WTC11 (cell line): ENCODE data around the gene CGB2. TPM values are rescaled to one million over a fixed set of nuclear protein-coding genes. Genes with fewer than 3 reads are reported as not detected.
"Not testable (repeated sequence)": the region's sequence is repeated elsewhere in the genome, so short reads cannot be mapped to it uniquely, and the experiment has no call there.

Experiments
- ATAC-seq: fragments of 200-7000 bp; cut with Tn5 transposase; 2 replicates; pipeline ENCODE4 v1.10.0; 2021; ENCODE audit warnings: mild to moderate bottlenecking, moderate library complexity
- CTCF ChIA-PET: fragments of 300-600 bp; sonication (Branson Sonifier 250); formaldehyde crosslinking; loops from one replicate; lab custom pipeline; 2021; ENCODE audit warnings: antibody characterized with exemption; lab: Charles Lee
- POLR2A ChIA-PET: fragments of 350-600 bp; sonication (Branson Sonifier 250); formaldehyde crosslinking; loops from one replicate; lab custom pipeline; 2021; ENCODE audit warnings: antibody characterized with exemption; lab: Charles Lee
- DNase-seq: peaks from one replicate; pipeline ENCODE4 v3.0.0; 2021; ENCODE audit warnings: low spot score
- H3K27ac Mint-ChIP-seq: 2 replicates; pipeline ENCODE4 v1.8.0; 2021; ENCODE audit warnings: mixed read lengths
- H3K27me3 Mint-ChIP-seq: 2 replicates; pipeline ENCODE4 v1.8.0; 2021; ENCODE audit warnings: low read depth, mild to moderate bottlenecking, moderate library complexity, mixed read lengths
- H3K36me3 Mint-ChIP-seq: 2 replicates; pipeline ENCODE4 v1.8.0; 2021; ENCODE audit warnings: mixed read lengths
- H3K4me1 Mint-ChIP-seq: 2 replicates; pipeline ENCODE4 v1.8.0; 2022; ENCODE audit warnings: mixed read lengths
- H3K4me3 Mint-ChIP-seq: 2 replicates; pipeline ENCODE4 v1.8.0; 2021; ENCODE audit warnings: mild to moderate bottlenecking, moderate library complexity, mixed read lengths
- H3K9me3 Mint-ChIP-seq: 2 replicates; pipeline ENCODE4 v1.8.0; 2021; ENCODE audit warnings: mixed read lengths
- CBFB ChIP-seq: sonication (generic); formaldehyde crosslinking; IDR thresholded peaks from 2 replicates; pipeline ENCODE4 v1.8.1; 2022; ENCODE audit warnings: mild to moderate bottlenecking, low read depth, missing genetic modification reagents
- ESRRA ChIP-seq: sonication (generic); formaldehyde crosslinking; IDR thresholded peaks from 2 replicates; pipeline ENCODE4 v1.8.1; 2022; ENCODE audit warnings: mild to moderate bottlenecking, missing genetic modification reagents, borderline replicate concordance
- FOXJ3 ChIP-seq: sonication (generic); formaldehyde crosslinking; IDR thresholded peaks from 2 replicates; pipeline ENCODE4 v1.9.0; 2021; ENCODE audit warnings: missing genetic modification reagents, mild to moderate bottlenecking, borderline replicate concordance
- GABPB1 ChIP-seq: sonication (generic); formaldehyde crosslinking; IDR thresholded peaks from 2 replicates; pipeline ENCODE4 v1.8.1; 2023; ENCODE audit warnings: mild to moderate bottlenecking, missing genetic modification reagents
- GTF2I ChIP-seq: fragments of 250-450 bp; sonication (Bioruptor Pico); conservative IDR thresholded peaks from 2 replicates; pipeline ENCODE4 v1.4.0; 2021; ENCODE audit warnings: mild to moderate bottlenecking
- JUN ChIP-seq: sonication (generic); formaldehyde crosslinking; IDR thresholded peaks from 2 replicates; pipeline ENCODE4 v1.8.0; 2023; ENCODE audit warnings: mild to moderate bottlenecking, missing genetic modification reagents
- NR3C1 ChIP-seq: sonication (generic); formaldehyde crosslinking; conservative IDR thresholded peaks from 2 replicates; pipeline ENCODE4 v1.8.1; 2023; ENCODE audit warnings: low read depth, mild to moderate bottlenecking, missing genetic modification reagents
- RORB ChIP-seq: fragments of 250-450 bp; sonication (Bioruptor Pico); IDR thresholded peaks from 2 replicates; pipeline ENCODE4 v1.9.0; 2021; ENCODE audit warnings: mild to moderate bottlenecking
- SMAD3 ChIP-seq: sonication (generic); formaldehyde crosslinking; IDR thresholded peaks from 2 replicates; pipeline ENCODE4 v1.8.0; 2022; ENCODE audit warnings: missing genetic modification reagents, mild to moderate bottlenecking, borderline replicate concordance
- SMAD4 ChIP-seq: sonication (generic); formaldehyde crosslinking; IDR thresholded peaks from 2 replicates; pipeline ENCODE4 v1.8.0; 2022; ENCODE audit warnings: mild to moderate bottlenecking, missing genetic modification reagents
- SP1 ChIP-seq: sonication (generic); formaldehyde crosslinking; conservative IDR thresholded peaks from 2 replicates; pipeline ENCODE4 v1.8.1; 2022; ENCODE audit warnings: missing genetic modification reagents
- TEAD1 ChIP-seq: sonication (generic); formaldehyde crosslinking; IDR thresholded peaks from 2 replicates; pipeline ENCODE4 v1.8.0; 2022; ENCODE audit warnings: mild to moderate bottlenecking, missing genetic modification reagents
- TEAD4 ChIP-seq: sonication (generic); formaldehyde crosslinking; IDR thresholded peaks from 2 replicates; pipeline ENCODE4 v1.8.0; 2022; ENCODE audit warnings: mild to moderate bottlenecking, missing genetic modification reagents
- TP53 ChIP-seq: sonication (generic); formaldehyde crosslinking; IDR thresholded peaks from 2 replicates; pipeline ENCODE4 v1.8.1; 2023; ENCODE audit warnings: mild to moderate bottlenecking, missing genetic modification reagents
- USF1 ChIP-seq: sonication (generic); formaldehyde crosslinking; IDR thresholded peaks from 2 replicates; pipeline ENCODE4 v1.8.0; 2022; ENCODE audit warnings: mild to moderate bottlenecking, missing genetic modification reagents
- ZBTB43 ChIP-seq: sonication (generic); formaldehyde crosslinking; IDR thresholded peaks from 2 replicates; pipeline ENCODE4 v1.8.1; 2023; ENCODE audit warnings: mild to moderate bottlenecking, missing genetic modification reagents
- ZNF317 ChIP-seq: sonication (generic); formaldehyde crosslinking; IDR thresholded peaks from 2 replicates; pipeline ENCODE4 v1.8.1; 2023; ENCODE audit warnings: low read depth, mild to moderate bottlenecking, moderate library complexity, missing genetic modification reagents, borderline replicate concordance
- total RNA-seq: library from RNA; stranded (reverse); gene quantifications from 3 replicates; pipeline ENCODE4 v1.2.3, GENCODE V29; 2021
- TF ChIP-seq, protein P1 (sequence below): sonication (generic); formaldehyde crosslinking; IDR thresholded peaks from 2 replicates; pipeline ENCODE4 v1.8.0; 2023; ENCODE audit warnings: mild to moderate bottlenecking, missing genetic modification reagents

The CGB2 gene
- total RNA-seq, 1 experiment from 2014 or later = not detected

DNA sequence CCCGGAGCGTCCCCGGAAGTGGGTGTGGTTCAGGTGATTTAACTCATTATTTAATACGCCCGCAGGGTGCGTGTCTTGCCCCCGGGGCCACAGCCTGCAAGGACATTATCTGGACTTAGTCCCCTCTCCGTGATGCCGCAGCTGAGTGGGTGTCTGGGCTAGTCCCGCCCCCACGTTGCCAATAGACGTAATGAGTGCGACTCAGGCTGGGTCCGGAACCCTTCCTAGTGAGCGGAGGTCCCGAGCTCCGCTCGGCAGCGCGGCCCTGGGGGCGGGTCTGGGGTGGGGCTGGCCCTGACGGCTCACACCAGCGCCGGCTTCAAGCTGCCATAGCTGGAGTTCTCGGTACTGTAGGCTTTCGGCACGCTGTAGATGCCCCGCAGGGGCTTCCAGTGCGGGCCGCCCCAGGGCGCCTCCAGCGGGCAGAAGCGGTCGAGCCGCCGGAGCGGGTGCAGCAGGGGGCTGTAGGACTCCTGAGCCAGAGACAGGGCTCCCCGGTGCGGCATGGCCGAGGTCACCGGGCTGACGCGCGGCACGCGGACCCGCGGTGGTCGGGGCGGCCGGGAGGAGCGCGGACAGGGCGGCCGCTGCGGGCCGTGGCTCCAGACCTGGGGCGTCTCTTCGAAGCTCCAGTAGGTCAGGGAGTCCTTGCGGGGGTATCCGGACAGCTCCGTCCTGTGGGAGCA is 13.9 kb upstream of the CGB2 start (continued):
- no peak for TF ChIP-seq ZNF317 (CRISPR knock-in tag)
- TF ChIP-seq TEAD4 (CRISPR knock-in tag) = no peak
- no peak for TF ChIP-seq CBFB (CRISPR knock-in tag)
- no peak for TF ChIP-seq SMAD3 (CRISPR knock-in tag)
- TF ChIP-seq, protein P1, sequence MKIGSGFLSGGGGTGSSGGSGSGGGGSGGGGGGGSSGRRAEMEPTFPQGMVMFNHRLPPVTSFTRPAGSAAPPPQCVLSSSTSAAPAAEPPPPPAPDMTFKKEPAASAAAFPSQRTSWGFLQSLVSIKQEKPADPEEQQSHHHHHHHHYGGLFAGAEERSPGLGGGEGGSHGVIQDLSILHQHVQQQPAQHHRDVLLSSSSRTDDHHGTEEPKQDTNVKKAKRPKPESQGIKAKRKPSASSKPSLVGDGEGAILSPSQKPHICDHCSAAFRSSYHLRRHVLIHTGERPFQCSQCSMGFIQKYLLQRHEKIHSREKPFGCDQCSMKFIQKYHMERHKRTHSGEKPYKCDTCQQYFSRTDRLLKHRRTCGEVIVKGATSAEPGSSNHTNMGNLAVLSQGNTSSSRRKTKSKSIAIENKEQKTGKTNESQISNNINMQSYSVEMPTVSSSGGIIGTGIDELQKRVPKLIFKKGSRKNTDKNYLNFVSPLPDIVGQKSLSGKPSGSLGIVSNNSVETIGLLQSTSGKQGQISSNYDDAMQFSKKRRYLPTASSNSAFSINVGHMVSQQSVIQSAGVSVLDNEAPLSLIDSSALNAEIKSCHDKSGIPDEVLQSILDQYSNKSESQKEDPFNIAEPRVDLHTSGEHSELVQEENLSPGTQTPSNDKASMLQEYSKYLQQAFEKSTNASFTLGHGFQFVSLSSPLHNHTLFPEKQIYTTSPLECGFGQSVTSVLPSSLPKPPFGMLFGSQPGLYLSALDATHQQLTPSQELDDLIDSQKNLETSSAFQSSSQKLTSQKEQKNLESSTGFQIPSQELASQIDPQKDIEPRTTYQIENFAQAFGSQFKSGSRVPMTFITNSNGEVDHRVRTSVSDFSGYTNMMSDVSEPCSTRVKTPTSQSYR (CRISPR knock-in tag) = no peak
- TF ChIP-seq TEAD1 (CRISPR knock-in tag) = no peak
- no peak for TF ChIP-seq FOXJ3 (CRISPR knock-in tag)
- TF ChIP-seq GABPB1 (CRISPR knock-in tag) = no peak

- not testable (repeated sequence) for H3K9me3 Mint-ChIP-seq, ATAC-seq, DNase-seq, H3K27ac Mint-ChIP-seq
- POLR2A ChIA-PET = interaction anchor here (1.7 kb wide), 1 partner anchor 26 kb away, joined by 6 read pairs; the partner anchor contains the start of genes GYS1 and RUVBL2
- Mint-ChIP-seq H3K4me3 (peak overlapping the region; percentile 73), H3K36me3 (peaks cover 20% of the 10 kb centered on the region), H3K4me1 (peaks cover 23% of the 10 kb centered on the region), H3K27me3 (peaks cover 45% of the 10 kb centered on the region)
- CTCF ChIA-PET = interaction anchor here (0.6 to 6.5 kb wide), 31 partner anchors 9 to 849 kb away, joined by 3 to 78 read pairs (median 6); partner anchors contain the start of genes CGB2, CGB7, GYS1 and LIN7B
These were observed 13.1 kb upstream of the CGB2 start for GRCh38 chr19:49018388-49019241.

DNA sequence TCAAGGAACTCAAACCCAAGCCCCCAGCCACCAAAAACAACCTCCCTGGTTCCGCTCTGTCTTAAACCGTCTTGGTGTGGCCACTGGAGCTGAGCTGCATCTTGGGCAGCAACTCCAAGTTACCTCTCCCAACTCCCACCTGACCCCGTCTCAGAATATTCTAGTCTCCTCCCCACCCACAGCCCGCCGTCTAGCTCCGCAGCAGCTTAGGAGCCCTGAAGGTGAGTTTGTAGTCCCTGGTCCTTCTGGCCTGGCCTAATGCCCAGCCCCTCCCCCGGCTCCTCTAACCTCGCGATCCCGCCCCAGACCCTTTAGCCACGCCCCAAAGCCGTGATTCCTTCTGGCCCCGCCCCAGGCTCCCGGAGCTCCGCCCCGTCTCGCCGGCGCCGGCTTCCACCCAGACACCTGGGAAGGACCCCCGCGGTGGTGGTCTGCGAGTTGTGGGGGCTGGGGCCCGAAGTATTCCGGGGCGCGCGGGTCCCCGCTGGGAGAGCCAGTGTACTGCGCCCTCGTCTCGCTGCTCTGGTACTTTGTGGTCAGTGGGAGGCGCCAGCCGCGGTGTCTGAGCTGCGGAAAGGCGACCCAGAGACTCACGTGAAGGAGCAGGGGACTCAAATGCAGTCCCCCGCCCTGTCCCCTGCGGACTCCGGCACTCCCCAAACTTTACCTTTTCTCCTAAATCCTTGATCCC is 12.3 kb upstream of the CGB2 start:
- ATAC-seq (peak; percentile 66), DNase-seq (peak; percentile 91)
- ChIA-PET CTCF (interaction anchor here (0.6 to 6.5 kb wide), 29 partner anchors 9 to 850 kb away, joined by 3 to 78 read pairs (median 4); partner anchors contain the start of genes CGB2, CGB7, GYS1 and LIN7B), POLR2A (interaction anchor here (0.6 to 1.7 kb wide), 3 partner anchors 26 to 578 kb away, joined by 3 to 6 read pairs (median 6); partner anchors contain the start of genes GYS1 and RUVBL2)
- Mint-ChIP-seq H3K27ac (no peak overlapping the region; the same call in 1 of the 2 replicates), H3K36me3 (peaks cover 13% of the 10 kb centered on the region), H3K4me1 (peaks cover 23% of the 10 kb centered on the region), H3K4me3 (peak overlapping the region; percentile 73), H3K27me3 (peaks cover 45% of the 10 kb centered on the region), H3K9me3 (no peaks in the 10 kb centered on the region)
- 0 out of 2 replicates have a peak, but pooled peaks have one; percentile 18 for TF ChIP-seq SP1 (CRISPR knock-in tag)
- TF ChIP-seq NR3C1 (CRISPR knock-in tag) = no peak
- peak; percentile 59; the same call in 1 of the 2 replicates for TF ChIP-seq SMAD4
- 0 out of 2 replicates have a peak, but pooled peaks have one; percentile 15 for TF ChIP-seq USF1 (CRISPR knock-in tag)

GRCh38 chr19:49020342-49020741 is 11.3 kb upstream of the CGB2 start:
- Mint-ChIP-seq H3K9me3 (no peaks in the 10 kb centered on the region), H3K27me3 (peaks cover 48% of the 10 kb centered on the region), H3K27ac (no peak overlapping the region), H3K4me3 (no peak overlapping the region; the same call in 1 of the 2 replicates), H3K4me1 (peaks cover 23% of the 10 kb centered on the region), H3K36me3 (peaks cover 6% of the 10 kb centered on the region)
- TF ChIP-seq JUN = no peak
- TF ChIP-seq GTF2I (CRISPR knock-in tag) = no peak
- TF ChIP-seq ESRRA (CRISPR knock-in tag) = no peak
- TF ChIP-seq RORB (CRISPR knock-in tag) = no peak
- TF ChIP-seq CBFB (CRISPR knock-in tag) = no peak
- TF ChIP-seq ZBTB43 (CRISPR knock-in tag) = no peak
- no peak for TF ChIP-seq TP53
- CTCF ChIA-PET = interaction anchor here (0.5 to 6.5 kb wide), 17 partner anchors 8 to 459 kb away, joined by 3 to 78 read pairs (median 7); partner anchors contain the start of genes CGB2, CGB7, GYS1 and LIN7B
- POLR2A ChIA-PET = no interaction called here
- ATAC-seq = peak; percentile 14
- peak; percentile 59 for DNase-seq
